PFSK-1 (cell line): ENCODE data around the gene STRIP1.
A peak's percentile ranks its signal among the peaks of the same experiment; 100 is the strongest.

Experiments used
- FOXP2 ChIP-seq: optimal IDR thresholded peaks from 2 replicates; pipeline ENCODE3; 2011; ENCODE audit warnings: borderline replicate concordance, control low read depth, inconsistent platforms; ENCODE audit not compliant: insufficient read depth; ENCODE audit errors: extremely low read length, extremely low read depth
- POLR2AphosphoS5 ChIP-seq: IDR thresholded peaks from 2 replicates; pipeline ENCODE4 v1.6.1; 2012; ENCODE audit warnings: low read depth, mild to moderate bottlenecking, control low read depth, low read length, moderate library complexity
- REST ChIP-seq, 2 experiments: IDR thresholded peaks; 2 replicates each; pipeline versions ENCODE4 v1.6.1 to v1.8.0; 2011 to 2012; ENCODE audit warnings: low read depth in 2 of 2, low read length in 2 of 2, control low read depth in 1 of 2, inconsistent platforms in 1 of 2, mild to moderate bottlenecking in 1 of 2, moderate library complexity in 1 of 2; ENCODE audit not compliant: insufficient read depth in 1 of 2
- SIN3A ChIP-seq: IDR thresholded peaks from 2 replicates; pipeline ENCODE4 v1.6.1; 2012; ENCODE audit warnings: mild to moderate bottlenecking, low read length, moderate library complexity, borderline replicate concordance; ENCODE audit not compliant: insufficient read depth
- TAF1 ChIP-seq: IDR thresholded peaks from 2 replicates; pipeline ENCODE4 v1.6.1; 2012; ENCODE audit warnings: low read length, control low read depth, borderline replicate concordance; ENCODE audit not compliant: insufficient read depth

Gene STRIP1

GRCh38 chr1:110002695-110003094 lies 31.7 kb upstream of the STRIP1 start:
- no peak for TF ChIP-seq REST (IDR thresholded peaks at IDR 0.05; ENCODE audit: insufficient read depth in 1 of 2, low read depth in 2 of 2, low read length in 2 of 2)
- TF ChIP-seq POLR2AphosphoS5: no peak
- TF ChIP-seq SIN3A: no peak
- no peak for TF ChIP-seq TAF1
- no peak for TF ChIP-seq FOXP2

GRCh38 chr1:110003747-110004428 lies 30.5 kb upstream of the STRIP1 start:
- no peak for TF ChIP-seq POLR2AphosphoS5
- 0 out of 2 replicates have a peak, but pooled peaks have one; percentile 73 for TF ChIP-seq SIN3A

- TF ChIP-seq REST (IDR thresholded peaks at IDR 0.05; ENCODE audit: insufficient read depth in 1 of 2, low read depth in 2 of 2, low read length in 2 of 2) (no peak), TAF1 (no peak), POLR2AphosphoS5 (no peak), FOXP2 (no peak), SIN3A (no peak)
These were observed 29.8 kb upstream of the STRIP1 start for GRCh38 chr1:110004583-110004982.

GRCh38 chr1:110005971-110006370 lies 28.5 kb upstream of the STRIP1 start:
- TF ChIP-seq REST (IDR thresholded peaks at IDR 0.05; ENCODE audit: insufficient read depth in 1 of 2, low read depth in 2 of 2, low read length in 2 of 2): no peak
- no peak for TF ChIP-seq FOXP2
- TF ChIP-seq POLR2AphosphoS5: no peak
- no peak for TF ChIP-seq SIN3A
- no peak for TF ChIP-seq TAF1

GRCh38 chr1:110006516-110006915 lies 27.9 kb upstream of the STRIP1 start:
- TF ChIP-seq SIN3A (no peak), FOXP2 (no peak), TAF1 (no peak), REST (IDR thresholded peaks at IDR 0.05; ENCODE audit: insufficient read depth in 1 of 2, low read depth in 2 of 2, low read length in 2 of 2) (no peak), POLR2AphosphoS5 (no peak)
